Measurements from ENCODE around the gene CKB.
"Not testable (repeated sequence)": the region's sequence is repeated elsewhere in the genome, so short reads cannot be mapped to it uniquely, and the experiment has no call there.

The CKB gene

GRCh38 chr14:103514596-103515421 is 7.8 kb downstream of the CKB start:
- DNase-seq = no peak

GRCh38 chr14:103512701-103513611 is 9.7 kb downstream of the CKB start:
- peak in 50 of 58 donors; percentile 37 to 92 (median 74) for DNase-seq

GRCh38 chr14:103512180-103512579 is 10.4 kb downstream of the CKB start:
- DNase-seq = not testable (repeated sequence)

- DNase-seq = peak in 2 of 58 donors; percentile 33 to 43
These were observed 11.6 kb downstream of the CKB start for GRCh38 chr14:103510724-103511693.

GRCh38 chr14:103509864-103510723 is 12.5 kb downstream of the CKB start:
- no peak for DNase-seq

GRCh38 chr14:103508521-103509329 is 13.9 kb downstream of the CKB start:
- DNase-seq = no peak

GRCh38 chr14:103507751-103508150 is 14.9 kb downstream of the CKB start:
- DNase-seq = no peak

GRCh38 chr14:103504991-103505565 is 17.6 kb downstream of the CKB start:
- DNase-seq = no peak

GRCh38 chr14:103503296-103503695 is 19.3 kb downstream of the CKB start:
- DNase-seq = no peak

- DNase-seq = no peak
These were observed 19.8 kb downstream of the CKB start for GRCh38 chr14:103502877-103503276.

- peak in 1 of 58 donors; percentile 72 for DNase-seq
These were observed 20.5 kb downstream of the CKB start for GRCh38 chr14:103501921-103502669.

GRCh38 chr14:103501041-103501870 is 21.4 kb downstream of the CKB start:
- no peak for DNase-seq

- DNase-seq = peak in 57 of 58 donors; percentile 33 to 99 (median 84)
These were observed 22.3 kb downstream of the CKB start for GRCh38 chr14:103500148-103500990.

GRCh38 chr14:103499709-103500108 is 22.9 kb downstream of the CKB start:
- no peak for DNase-seq

GRCh38 chr14:103496776-103497175 is 25.9 kb downstream of the CKB start:
- no peak for DNase-seq

GRCh38 chr14:103495854-103496253 is 26.8 kb downstream of the CKB start:
- DNase-seq = no peak

All from anterior cingulate cortex (tissue), 58 donors.